ENCODE measurements around the gene SLC30A5. TPM values are rescaled to one million over a fixed set of nuclear protein-coding genes. Genes with fewer than 3 reads are reported as not detected.

Gene SLC30A5
- total and polyA plus RNA-seq, 2 donors (not counting 3 experiments of a cell fraction or from before 2014, with no cell fraction given), result 33.0 to 37.0 TPM

DNA sequence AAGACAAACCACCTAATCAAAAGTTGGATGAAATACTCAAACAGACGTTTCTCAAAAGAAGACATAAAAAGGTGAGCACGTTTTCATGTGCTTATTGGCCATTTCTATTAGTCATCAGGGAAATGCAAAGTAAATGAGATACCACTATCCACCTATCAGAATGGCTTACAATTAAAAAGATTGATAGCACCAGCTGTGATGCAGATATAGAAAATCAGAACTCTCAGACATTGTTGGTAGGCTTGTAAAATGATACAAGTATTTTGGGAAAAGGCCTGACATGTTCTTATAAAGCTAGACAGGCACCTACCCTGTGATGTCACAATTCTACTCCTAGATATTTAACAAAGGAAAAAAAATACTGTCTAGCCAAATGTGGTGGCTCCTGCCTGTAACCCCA lies 44.0 kb upstream of the SLC30A5 start:
- BruUV-seq (replicated peaks), result no TSS peak

DNA sequence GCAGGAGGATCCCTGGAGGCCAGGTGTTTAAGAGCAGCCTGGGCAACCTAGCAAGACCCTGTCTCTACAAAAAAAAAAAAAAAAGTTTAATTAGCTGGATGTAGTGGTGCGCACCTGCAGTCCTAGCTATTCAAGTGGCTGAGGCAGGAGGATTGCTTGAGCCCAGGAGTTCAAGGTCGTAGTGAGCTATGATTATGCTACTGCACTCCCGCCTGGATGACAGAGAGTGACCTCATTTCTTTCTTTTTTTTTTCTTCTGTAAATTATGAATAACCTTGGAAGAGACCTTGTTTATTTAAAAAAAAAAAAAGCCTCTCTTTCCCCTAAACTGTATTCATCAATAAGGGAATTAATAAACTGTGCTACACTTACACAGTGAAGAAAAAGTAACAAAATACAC lies 43.6 kb upstream of the SLC30A5 start:
- no peak overlapping the region for H2AFZ ChIP-seq (ENCODE audit: low read depth, low read length)
- H3K9ac ChIP-seq (replicated peaks; ENCODE audit: extremely low read depth, insufficient read depth, low read length), result no peak overlapping the region
- H3K36me3 ChIP-seq (ENCODE audit: control insufficient read depth in 2 of 2, extremely low read depth in 1 of 2, insufficient read depth in 2 of 2, low read length in 2 of 2), result no peaks in the 10 kb centered on the region
- no TSS peak for BruUV-seq (replicated peaks)
- H3K27me3 ChIP-seq (ENCODE audit: control insufficient read depth in 2 of 2, insufficient read depth in 2 of 2, low read length in 2 of 2), result no peaks in the 10 kb centered on the region
- no peaks in the 10 kb centered on the region for H4K20me1 ChIP-seq (replicated peaks; ENCODE audit: control insufficient read depth, extremely low read depth, insufficient read depth, low read length)
- no peaks in the 10 kb centered on the region for H3K9me3 ChIP-seq (replicated peaks; ENCODE audit: control insufficient read depth, insufficient read depth, low read length)
- no peak overlapping the region for H3K27ac ChIP-seq (ENCODE audit: insufficient read depth, low read depth, low read length)
- H3K79me2 ChIP-seq (ENCODE audit: control insufficient read depth, insufficient read depth, low read length), result no peaks in the 10 kb centered on the region
- DNase-seq (ENCODE audit: low read depth, low spot score), result no peak
- TF ChIP-seq FOS (IDR thresholded peaks at IDR 0.05; ENCODE audit: borderline replicate concordance, insufficient read depth, low read length) (no peak), GATA2 (IDR thresholded peaks at IDR 0.05; ENCODE audit: insufficient read depth, insufficient read length, low read depth, low read length) (no peak), JUN (IDR thresholded peaks at IDR 0.05; ENCODE audit: borderline replicate concordance, insufficient read depth, insufficient read length, low read depth) (no peak), POLR2A (IDR thresholded peaks at IDR 0.05; ENCODE audit: low read depth, low read length) (no peak), POLR2AphosphoS5 (IDR thresholded peaks at IDR 0.05; ENCODE audit: insufficient read depth, low read depth, low read length) (no peak), MYC (IDR thresholded peaks at IDR 0.05; ENCODE audit: low read depth, low read length) (no peak), EZH2 (IDR thresholded peaks at IDR 0.05; ENCODE audit: borderline replicate concordance, low read depth, low read length, severe bottlenecking) (no peak)
- TF ChIP-seq, protein P1, sequence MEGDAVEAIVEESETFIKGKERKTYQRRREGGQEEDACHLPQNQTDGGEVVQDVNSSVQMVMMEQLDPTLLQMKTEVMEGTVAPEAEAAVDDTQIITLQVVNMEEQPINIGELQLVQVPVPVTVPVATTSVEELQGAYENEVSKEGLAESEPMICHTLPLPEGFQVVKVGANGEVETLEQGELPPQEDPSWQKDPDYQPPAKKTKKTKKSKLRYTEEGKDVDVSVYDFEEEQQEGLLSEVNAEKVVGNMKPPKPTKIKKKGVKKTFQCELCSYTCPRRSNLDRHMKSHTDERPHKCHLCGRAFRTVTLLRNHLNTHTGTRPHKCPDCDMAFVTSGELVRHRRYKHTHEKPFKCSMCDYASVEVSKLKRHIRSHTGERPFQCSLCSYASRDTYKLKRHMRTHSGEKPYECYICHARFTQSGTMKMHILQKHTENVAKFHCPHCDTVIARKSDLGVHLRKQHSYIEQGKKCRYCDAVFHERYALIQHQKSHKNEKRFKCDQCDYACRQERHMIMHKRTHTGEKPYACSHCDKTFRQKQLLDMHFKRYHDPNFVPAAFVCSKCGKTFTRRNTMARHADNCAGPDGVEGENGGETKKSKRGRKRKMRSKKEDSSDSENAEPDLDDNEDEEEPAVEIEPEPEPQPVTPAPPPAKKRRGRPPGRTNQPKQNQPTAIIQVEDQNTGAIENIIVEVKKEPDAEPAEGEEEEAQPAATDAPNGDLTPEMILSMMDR (IDR thresholded peaks at IDR 0.05; ENCODE audit: extremely low read depth in 1 of 2, insufficient read depth in 1 of 2, low read depth in 1 of 2, low read length in 2 of 2), result no peak
- TF ChIP-seq, protein P2, sequence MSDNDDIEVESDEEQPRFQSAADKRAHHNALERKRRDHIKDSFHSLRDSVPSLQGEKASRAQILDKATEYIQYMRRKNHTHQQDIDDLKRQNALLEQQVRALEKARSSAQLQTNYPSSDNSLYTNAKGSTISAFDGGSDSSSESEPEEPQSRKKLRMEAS (IDR thresholded peaks at IDR 0.05; ENCODE audit: insufficient read depth, insufficient read length), result no peak
- H3K4me2 ChIP-seq (ENCODE audit: insufficient read depth, low read length), result no peak overlapping the region
- FAIRE-seq, result no peak
- no peaks in the 10 kb centered on the region for H3K4me1 ChIP-seq (ENCODE audit: control insufficient read depth, extremely low read depth, insufficient read depth, low read length)
- POLR2A ChIA-PET, result no interaction called here
- intact Hi-C loops (cut with micrococcal nuclease) (no loop called here), dilution Hi-C loops (cut with MboI; ENCODE audit: extremely low pct_ligation_motif_present, low sequenced_read_pairs) (no loop called here)
- H3K9me1 ChIP-seq (replicated peaks; ENCODE audit: control insufficient read depth, extremely low read depth, insufficient read depth, low read length), result no peaks in the 10 kb centered on the region
- no peak overlapping the region for H3K4me3 ChIP-seq (replicated peaks in 1 of 3; ENCODE audit: insufficient read depth in 1 of 3, low read depth in 1 of 3, low read length in 3 of 3)
- CTCF ChIA-PET, result interaction anchor here (0.7 kb wide), 1 partner anchor 1425 kb away, joined by 3 read pairs; no protein-coding TSS in a partner anchor

More for the DNA sequence above, 44.0 kb upstream of the SLC30A5 start:
- no peaks in the 10 kb centered on the region for H3K36me3 ChIP-seq (ENCODE audit: control insufficient read depth in 2 of 2, extremely low read depth in 1 of 2, insufficient read depth in 2 of 2, low read length in 2 of 2)
- ChIA-PET CTCF (interaction anchor here (0.7 kb wide), 1 partner anchor 1425 kb away, joined by 3 read pairs; no protein-coding TSS in a partner anchor), POLR2A (no interaction called here)
- no peaks in the 10 kb centered on the region for H3K9me3 ChIP-seq (replicated peaks; ENCODE audit: control insufficient read depth, insufficient read depth, low read length)
- TF ChIP-seq MYC (IDR thresholded peaks at IDR 0.05; ENCODE audit: low read depth, low read length), result no peak
- no peak overlapping the region for H3K9ac ChIP-seq (replicated peaks; ENCODE audit: extremely low read depth, insufficient read depth, low read length)
- H3K27me3 ChIP-seq (ENCODE audit: control insufficient read depth in 2 of 2, insufficient read depth in 2 of 2, low read length in 2 of 2), result no peaks in the 10 kb centered on the region
- H3K4me3 ChIP-seq (replicated peaks in 1 of 3; ENCODE audit: insufficient read depth in 1 of 3, low read depth in 1 of 3, low read length in 3 of 3), result no peak overlapping the region
- DNase-seq (ENCODE audit: low read depth, low spot score), result no peak
- no peak for FAIRE-seq
- no peak overlapping the region for H2AFZ ChIP-seq (ENCODE audit: low read depth, low read length)
- H3K4me2 ChIP-seq (ENCODE audit: insufficient read depth, low read length), result no peak overlapping the region
- no peaks in the 10 kb centered on the region for H3K4me1 ChIP-seq (ENCODE audit: control insufficient read depth, extremely low read depth, insufficient read depth, low read length)
- dilution Hi-C loops (cut with MboI; ENCODE audit: extremely low pct_ligation_motif_present, low sequenced_read_pairs) (no loop called here), intact Hi-C loops (cut with micrococcal nuclease) (no loop called here)
- H4K20me1 ChIP-seq (replicated peaks; ENCODE audit: control insufficient read depth, extremely low read depth, insufficient read depth, low read length), result no peaks in the 10 kb centered on the region
- H3K9me1 ChIP-seq (replicated peaks; ENCODE audit: control insufficient read depth, extremely low read depth, insufficient read depth, low read length), result no peaks in the 10 kb centered on the region
- H3K27ac ChIP-seq (ENCODE audit: insufficient read depth, low read depth, low read length), result no peak overlapping the region
- no peaks in the 10 kb centered on the region for H3K79me2 ChIP-seq (ENCODE audit: control insufficient read depth, insufficient read depth, low read length)

All from endothelial cell of umbilical vein (primary cell).